ENCODE results near the gene MYO1E.
"Not testable (repeated sequence)": the region's sequence is repeated elsewhere in the genome, so short reads cannot be mapped to it uniquely, and the experiment has no call there.

Gene MYO1E

GRCh38 chr15:59157840-59158700 lies 214.6 kb downstream of the MYO1E start:
- DNase-seq: no peak

- no peak for DNase-seq
These were observed 215.3 kb downstream of the MYO1E start for GRCh38 chr15:59157396-59157795.

DNA sequence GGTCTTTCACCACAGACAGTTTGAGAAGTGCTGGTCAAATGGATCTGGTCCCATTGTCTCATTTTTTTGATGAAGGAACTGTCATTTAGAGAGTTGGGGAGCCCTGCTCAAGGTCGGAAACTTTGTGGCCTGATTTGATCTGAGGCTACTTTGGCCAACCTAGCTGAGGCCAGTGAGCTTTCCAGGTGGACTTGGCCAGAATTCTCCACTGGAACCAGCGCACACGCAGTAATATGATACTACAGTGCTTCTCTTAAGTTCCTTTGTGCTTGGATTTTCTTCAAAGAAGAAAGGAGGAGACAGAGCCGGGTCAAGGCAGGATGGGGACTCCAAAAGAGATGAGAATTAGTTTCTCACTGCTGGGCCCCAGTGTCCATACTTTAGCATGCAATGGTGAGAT lies 217.2 kb downstream of the MYO1E start:
- no peak for DNase-seq

DNA sequence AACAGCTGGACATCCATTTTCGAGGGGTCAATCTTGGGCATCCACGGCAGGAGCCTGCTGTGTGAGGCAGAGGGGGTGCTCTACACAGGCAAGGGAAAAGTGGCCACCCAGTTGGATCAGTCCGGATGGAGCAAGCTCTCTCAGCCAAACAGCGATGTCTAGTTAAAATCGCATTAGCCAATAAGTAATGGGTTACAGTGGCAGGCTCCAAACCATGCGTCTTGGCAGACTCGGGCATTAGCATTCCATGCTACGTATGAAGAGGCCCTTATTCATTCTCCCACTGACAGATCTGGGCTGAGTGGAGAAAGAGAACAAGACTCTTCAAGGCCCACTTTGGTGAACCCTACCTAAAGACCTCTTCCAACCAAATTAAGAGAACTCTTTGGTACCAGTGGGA lies 218.4 kb downstream of the MYO1E start:
- DNase-seq: no peak

DNA sequence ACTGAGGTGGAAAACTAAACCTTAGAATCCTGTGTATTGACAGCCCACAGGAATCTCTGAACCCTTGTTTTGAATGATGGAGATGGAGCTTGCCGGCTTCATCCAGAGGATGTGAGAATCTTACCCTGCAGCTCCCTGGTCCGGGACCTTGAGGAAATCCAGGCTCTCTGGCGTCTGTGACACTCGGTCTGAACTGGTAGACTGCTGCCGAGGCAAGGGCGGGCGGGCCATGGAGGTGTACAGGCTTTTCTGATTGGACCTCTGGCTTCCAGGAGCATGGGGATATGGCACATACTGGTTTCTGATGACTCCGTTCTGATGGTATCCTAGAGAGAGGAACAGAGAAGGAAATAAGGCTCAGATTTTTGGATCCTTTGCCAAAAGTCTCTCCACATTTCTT lies 219.2 kb downstream of the MYO1E start:
- DNase-seq: no peak

DNA sequence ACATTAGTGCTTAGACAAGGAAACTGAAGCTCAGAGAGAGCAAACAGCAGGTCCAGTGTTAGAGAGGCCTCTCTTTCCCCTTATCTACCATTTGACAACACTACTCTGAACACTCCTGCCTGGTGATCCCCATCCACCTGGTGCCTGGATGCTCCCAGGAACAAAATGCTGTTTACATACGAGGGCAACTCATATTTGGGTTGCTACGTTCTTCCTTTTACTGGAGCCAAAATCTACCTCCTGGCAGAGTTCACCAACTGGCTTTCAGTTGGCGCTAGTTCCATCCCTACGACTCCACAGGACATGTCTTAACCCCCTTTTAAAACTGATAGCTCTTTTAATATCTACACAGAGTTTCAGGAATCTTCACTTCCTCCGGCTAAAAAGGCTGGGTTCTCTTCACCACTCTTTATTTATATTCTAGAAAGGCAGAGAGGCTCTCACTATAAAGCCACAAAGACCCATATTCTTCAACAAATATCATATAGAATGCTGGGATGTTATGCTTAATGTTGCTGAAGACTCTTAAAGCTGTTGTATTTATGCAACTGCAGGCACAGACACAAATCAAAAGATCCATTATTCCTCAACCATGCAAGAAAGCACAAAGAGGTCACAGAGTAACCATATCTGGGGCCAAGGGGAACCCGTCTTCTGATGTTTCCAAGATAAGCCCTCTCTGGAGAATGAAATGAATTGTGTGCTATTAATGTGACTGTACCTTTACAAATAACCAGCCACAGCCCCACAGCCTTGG lies 219.8 kb downstream of the MYO1E start:
- no peak for DNase-seq

- no peak for DNase-seq
These were observed 222.5 kb downstream of the MYO1E start for GRCh38 chr15:59150185-59150584.

DNA sequence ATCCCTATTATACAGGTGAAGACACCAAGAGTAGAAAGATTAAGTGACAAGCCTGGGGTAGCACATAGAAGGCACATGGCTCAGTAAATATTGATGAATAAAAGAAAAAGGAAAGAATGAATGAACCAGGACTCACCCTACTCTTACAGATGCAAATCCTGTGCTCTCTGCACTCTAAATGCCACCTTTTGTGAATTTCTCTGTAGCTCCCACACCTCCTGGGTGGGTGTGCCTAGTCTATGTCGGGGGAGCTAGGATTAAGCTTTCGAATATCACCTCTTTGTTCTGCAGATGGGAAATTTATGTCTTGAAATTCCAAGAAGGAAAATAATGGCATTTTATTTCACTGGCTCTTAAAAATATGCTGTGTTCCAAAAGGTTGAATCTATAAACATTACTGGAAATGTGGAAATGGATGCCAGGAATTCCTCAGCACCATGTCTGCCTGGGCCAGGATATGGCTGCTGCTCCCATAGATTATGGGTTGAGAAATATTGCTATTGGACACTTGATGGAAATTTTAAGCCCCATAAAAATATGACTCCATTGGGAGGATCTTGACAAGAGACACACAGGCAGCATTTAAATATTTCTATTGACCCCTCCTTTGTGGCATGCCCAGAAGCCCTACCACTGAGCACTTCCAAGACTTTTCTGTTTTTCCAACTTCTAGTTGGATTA lies 224.4 kb downstream of the MYO1E start:
- no peak for DNase-seq

- DNase-seq: no peak
These were observed 225.0 kb downstream of the MYO1E start for GRCh38 chr15:59147666-59148065.

DNA sequence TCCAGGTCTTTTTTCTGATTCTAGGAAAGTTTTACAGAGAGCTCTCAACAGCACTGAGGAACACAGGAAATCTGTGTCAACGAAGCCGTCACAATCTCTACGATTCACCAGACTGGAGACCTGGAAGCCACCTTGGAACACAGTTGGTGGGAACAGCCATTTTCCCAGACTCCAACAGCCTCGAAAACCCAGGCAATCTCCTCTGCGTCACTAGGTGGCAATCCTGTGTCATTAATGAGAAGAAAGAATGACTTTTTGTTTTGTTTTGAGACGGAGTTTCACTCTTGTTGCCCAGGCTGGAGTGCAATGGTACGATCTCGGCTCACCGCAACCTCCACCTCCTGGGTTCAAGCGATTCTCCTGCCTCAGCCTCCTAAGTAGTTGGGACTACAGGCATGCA lies 228.1 kb downstream of the MYO1E start:
- not testable (repeated sequence) for DNase-seq

DNA sequence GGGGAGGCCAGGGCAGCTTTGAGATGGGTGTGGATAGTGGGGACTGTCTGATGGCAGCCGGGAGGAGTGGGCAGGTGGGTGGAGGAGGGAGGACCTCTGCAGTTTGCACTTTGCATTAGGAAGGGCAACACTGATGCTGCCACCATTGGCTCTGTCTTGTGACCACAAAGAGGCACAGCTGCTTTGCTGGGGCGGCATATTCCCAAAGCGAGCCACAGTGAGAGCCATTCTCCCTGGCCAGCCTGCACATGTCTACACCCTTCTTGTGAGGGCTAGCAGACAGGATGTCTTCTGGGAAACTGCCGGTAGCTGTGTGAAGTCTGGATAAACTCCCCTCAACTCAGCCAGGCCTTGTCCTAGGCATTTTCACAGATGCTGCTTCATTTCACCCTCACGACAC lies 229.4 kb downstream of the MYO1E start:
- no peak for DNase-seq

DNA sequence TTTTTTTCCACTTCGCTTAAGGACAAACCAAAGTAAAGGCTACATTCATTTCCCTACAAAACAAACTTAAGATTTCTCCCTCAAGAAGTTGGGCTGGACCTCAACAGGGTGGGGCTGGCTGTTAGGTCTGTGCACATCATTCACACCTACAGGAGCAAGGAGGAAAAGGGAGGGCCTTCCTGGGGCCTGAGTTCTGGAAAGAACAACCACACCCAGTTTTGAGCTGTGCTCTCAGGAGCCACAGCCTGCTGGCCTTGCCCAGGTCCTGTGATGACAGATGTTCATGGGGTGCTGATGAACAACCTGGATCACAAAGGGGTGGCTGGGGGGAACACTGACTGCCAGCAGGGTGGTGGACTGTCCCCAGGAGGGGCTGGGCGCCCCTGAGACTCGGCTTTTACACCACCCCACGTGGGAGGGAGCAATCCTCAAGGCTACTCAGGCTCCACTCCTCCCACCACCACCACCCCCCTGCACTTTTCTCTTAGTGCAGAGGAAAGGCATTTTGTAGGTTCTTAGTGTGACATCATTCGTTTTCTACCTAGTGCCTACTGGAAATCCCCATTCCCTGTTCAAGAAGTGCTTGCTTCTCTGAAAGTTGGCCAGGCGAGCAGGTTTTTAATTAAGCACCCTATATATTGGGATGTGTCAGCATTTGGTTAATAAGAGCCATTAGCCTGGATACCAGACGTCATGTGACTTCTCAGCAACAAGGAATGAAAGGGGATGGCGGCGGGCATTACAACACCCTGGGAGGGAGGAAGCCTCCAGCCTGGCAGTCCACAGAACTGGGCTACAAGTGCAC lies 232.0 kb downstream of the MYO1E start:
- no peak for DNase-seq

- peak; percentile 1 for DNase-seq
These were observed 234.4 kb downstream of the MYO1E start for GRCh38 chr15:59138243-59138642.

DNA sequence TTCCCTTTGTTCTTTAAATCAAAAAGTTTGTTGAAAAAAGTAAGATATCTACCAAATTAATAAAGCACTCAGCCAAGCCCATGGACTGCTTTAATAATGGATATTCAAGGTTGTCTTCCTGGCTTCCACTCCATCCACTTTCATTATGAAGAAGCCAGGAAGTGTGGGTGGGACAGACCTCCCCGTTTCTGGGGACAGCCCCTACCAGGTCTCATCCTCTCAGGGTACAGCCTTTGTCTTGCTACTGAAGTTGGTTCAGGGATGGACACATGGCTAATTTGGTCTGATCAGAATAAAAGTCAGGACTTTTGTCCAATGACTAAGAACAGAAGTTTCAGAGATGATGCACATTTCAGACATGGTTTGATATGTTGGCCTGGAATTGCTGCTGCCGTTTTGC lies 235.1 kb downstream of the MYO1E start:
- DNase-seq: no peak

DNA sequence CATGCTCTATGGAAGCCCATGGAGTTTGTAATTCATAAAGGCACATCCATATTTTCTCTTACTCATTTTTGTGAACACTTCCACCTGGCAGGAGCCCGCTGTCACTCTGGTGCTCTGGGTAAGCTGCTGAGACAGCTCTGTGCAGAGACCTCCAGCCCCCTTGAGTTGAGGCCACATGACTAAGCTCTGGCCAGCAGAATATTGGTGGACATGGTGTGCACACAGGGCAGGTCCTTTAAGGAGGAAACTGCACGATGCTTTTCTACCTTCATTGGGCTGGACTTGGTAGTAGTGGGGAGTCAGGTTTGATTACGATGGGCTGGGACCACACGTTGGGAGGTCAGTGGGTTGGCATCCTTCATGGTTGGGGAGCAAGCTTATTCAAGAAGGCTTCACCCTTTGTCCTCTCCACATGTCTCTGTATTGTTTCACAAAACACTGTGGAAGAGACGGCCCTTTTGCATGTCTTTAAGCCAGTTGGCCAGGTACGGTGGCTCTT lies 238.7 kb downstream of the MYO1E start:
- DNase-seq: no peak

GRCh38 chr15:59131969-59132562 lies 240.6 kb downstream of the MYO1E start:
- no peak for DNase-seq

- no peak for DNase-seq
These were observed 241.2 kb downstream of the MYO1E start for GRCh38 chr15:59131456-59131855.

DNA sequence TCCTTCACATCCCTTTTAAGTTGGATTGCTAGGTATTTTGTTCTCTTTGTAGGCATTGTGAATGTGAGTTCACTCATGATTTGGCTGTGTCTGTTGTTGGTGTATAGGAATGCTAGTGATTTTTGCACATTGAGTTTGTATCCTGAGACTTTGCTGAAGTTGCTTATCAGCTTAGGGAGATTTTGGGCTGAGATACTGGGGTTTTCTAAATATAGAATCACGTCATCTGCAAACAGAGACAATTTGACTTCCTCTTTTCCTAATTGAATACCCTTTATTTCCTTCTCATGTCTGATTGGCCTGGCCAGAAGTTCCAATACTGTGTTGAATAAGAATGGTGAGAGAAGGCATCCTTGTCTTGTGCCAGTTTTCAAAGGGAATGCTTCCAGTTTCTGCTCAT lies 245.4 kb downstream of the MYO1E start:
- DNase-seq: not testable (repeated sequence)

DNA sequence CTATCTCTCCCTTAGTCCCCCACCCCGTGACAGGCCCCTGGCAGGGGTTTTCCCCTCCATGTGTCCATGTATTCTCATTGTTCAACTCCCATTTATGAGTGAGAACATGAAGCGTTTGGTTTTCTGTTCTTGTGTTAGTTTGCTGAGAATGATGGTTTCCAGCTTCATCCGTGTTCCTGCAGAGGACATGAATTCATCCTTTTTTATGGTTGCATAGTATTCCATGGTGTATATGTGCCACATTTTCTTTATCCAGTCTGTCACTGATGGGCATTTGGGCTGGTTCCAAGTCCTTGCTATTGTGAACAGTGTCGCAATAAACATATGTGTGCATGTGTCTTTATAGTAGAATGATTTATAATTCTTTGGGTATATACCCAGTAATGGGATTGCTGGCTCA lies 247.0 kb downstream of the MYO1E start:
- DNase-seq: not testable (repeated sequence)

DNA sequence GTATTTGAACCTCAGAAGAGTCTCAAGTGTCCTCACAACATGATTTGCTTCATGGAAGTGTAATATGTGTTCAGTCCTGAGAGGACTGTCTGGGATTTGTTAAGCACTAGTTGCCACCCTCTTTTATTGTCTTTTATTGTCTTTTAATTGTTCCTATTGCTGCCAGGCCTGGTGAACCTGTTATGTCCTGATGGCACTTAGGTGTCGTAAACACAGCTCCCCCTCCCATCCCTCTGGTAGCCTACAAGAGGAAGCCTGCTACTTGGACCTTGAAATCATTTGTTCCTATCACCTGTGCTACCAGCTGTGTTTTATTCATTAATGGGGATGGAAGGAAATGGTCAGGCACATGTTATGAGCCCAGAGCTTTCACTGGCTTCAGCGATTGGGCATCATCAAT lies 248.4 kb downstream of the MYO1E start:
- DNase-seq: no peak

- DNase-seq: no peak
These were observed 251.7 kb downstream of the MYO1E start for GRCh38 chr15:59120937-59121336.

DNA sequence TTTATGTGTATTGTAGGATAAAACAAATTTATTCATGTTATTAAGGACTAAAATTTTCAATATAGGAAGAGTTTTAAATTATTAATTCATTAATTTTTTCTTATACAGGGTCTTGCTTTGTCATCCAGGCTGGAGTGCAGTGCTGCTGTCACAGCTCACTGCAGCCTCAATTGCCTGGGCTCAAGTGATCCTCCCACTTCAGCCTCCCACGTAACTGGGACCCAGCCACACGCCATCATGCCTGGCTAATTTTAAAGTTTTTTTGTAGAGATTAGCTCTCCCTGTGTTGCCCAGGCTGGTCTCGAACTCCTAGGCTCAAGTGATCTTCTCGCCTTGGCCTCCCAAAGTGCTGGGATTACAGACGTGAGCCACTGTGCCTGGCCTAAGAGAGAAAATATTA lies 253.0 kb downstream of the MYO1E start:
- no peak for DNase-seq

Measured in COR-L47 (cell line).